ENCODE data around the gene CORO1C. TPM values are rescaled to one million over a fixed set of nuclear protein-coding genes. Genes with fewer than 3 reads are reported as not detected.
A peak's percentile ranks its signal among the peaks of the same experiment; 100 is the strongest.

Gene CORO1C
- total RNA-seq, 1 donor from 2014 or later: 269 TPM

DNA sequence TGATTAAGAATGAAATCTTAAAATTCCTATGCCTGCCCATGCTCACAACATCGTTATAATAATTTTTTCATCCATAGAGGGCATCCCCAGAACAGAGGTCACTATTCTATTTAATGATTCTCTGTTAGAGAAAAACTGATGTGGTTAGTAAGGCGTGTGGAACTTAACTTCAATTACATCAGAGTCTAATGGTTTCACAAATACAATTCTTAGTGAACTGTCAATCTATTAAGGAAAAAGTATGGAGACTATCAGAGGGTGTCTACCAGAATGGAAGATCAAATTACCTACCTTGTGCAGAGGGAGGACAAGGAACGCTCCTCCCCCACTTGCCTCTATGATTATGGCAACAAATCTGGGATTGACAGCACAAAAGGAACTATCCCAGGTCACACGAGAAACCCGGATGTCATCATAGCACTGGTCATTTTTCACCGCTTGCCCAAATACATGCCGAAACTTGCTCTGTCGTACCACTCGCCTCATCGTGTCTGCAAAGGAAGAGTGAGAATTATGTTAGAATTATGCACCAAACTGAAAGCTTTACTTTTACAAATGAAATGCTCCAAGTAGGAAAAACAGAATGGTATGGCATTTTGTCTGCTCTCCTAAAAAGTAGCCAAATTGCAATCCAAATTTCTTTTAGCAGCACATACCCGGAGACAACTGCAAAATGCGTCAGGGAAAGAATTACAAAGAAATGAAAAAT is 30.3 kb downstream of the CORO1C start:
- DNase-seq (ENCODE audit: low spot score): no peak

DNA sequence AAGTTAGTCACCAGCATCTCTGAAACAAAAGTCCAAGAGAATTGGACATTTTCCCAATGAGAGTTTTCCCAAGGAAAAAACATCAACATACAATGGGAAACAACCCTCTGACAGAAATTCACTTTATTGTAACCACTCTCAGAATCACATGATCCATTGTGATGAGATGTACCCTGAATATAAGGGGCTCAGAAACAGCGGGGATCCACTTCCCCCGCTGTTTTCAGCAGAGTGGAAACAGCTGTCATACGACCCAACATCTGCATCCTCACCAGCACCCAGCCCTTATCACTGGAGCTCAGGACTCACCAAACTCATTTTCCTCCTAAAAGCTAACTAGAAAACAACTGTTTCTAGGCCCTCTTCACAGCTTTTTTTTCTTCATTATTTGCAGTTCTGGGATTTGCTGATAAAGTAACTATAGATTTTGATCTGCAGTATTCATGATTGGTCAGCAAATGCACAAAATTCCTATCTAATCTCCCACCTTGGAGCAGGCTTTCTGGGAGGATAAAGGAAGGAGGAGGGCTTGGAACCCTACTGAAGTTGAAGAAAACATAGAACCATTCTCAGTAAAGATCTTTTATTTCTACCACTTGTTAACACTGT is 31.3 kb downstream of the CORO1C start:
- DNase-seq (ENCODE audit: low spot score): no peak

DNA sequence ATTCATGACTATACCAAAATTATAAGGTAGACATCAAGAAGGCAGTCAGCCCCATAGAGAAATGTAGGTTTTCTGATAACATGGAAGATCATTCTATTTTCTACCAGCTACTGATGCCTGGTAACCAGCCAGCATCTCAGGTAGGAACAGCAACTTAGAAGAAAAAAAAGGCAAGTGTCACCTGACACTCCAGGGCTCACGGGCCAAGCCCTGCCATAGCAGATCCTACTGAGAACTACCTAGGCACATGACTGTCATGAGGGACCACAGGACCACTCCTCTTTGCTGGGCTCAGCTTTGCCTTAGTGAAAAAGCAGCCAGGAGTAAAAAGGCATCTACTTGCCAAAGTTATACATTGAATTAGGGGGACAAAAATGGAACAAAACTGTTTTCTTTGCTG is 33.4 kb downstream of the CORO1C start:
- no peak for DNase-seq (ENCODE audit: low spot score)

DNA sequence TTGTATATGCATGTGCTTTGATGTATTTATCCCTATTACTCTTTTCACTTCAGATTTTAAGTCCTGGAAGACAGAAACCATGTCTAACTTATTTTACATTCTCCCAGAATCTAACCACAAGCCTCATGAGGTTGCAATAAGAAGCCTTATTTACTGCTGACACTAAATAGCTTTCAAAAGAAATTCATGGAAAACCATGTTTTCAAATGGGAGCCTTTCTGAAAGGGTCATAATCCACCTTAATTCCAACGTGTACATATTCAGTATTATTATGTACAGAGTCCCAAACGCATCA is 34.4 kb downstream of the CORO1C start:
- DNase-seq (ENCODE audit: low spot score): no peak

DNA sequence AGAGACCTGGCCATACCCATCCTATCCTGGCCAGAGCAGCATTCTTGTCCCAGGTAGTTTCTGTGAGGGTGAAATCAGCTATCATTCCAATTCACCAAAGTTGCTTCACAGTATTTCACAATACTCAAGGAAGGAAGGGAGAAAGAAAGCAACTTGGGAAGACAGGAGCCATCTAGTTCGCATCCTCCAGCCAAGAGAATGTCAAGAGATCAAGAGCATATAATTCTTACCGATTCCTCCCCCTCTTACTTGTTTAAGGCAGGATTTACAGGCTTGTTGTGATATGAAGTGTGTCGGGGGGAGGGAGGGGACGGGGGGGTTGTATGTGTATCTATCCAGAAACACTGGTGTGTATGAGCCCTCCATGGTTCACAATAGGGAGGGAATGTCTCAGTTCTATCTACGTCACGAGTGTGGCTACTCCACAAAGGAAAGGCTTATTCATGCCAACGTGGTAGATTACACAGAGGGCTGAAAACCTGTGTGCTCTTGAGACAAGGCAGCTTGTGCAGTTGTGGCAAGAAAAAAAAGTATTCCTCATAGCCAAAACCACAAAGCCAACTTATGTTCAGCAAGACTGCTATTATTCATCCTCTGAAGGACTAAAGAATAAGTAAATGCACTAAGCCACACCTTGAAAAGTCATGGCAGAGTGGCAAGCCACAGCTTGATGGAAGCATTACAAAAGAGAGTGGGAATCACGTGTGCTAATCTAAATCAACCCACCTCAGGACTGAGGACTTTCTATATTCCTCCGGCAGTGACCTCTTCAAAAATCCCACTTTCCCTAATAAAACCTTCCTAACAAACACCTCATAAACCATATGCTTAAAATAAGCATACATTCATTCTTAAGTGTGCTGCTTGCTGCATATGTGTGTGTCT is 35.0 kb downstream of the CORO1C start:
- peak; percentile 92 for DNase-seq (ENCODE audit: low spot score)

DNA sequence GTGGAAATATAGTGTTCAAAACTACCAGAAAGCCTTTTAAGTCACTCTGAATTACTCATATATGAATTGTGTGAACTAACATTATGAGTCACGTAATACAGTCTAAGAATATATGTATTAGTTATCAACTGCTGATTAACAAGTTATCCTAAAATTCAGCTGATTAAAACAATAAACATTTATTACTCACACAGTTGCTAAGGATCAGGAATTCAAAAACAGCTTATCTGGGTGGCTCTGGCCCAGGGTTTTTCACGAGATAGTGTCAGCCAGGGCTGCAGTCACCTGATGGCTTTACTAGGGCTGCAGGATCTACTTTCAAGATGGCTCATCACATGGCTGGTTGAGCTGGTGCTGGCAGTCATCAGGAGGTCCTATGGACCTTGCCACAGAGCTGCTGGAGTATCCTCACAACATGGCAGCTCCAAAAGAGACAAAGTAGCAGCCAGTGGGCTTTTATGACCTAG is 36.5 kb downstream of the CORO1C start:
- no peak for DNase-seq (ENCODE audit: low spot score)

DNA sequence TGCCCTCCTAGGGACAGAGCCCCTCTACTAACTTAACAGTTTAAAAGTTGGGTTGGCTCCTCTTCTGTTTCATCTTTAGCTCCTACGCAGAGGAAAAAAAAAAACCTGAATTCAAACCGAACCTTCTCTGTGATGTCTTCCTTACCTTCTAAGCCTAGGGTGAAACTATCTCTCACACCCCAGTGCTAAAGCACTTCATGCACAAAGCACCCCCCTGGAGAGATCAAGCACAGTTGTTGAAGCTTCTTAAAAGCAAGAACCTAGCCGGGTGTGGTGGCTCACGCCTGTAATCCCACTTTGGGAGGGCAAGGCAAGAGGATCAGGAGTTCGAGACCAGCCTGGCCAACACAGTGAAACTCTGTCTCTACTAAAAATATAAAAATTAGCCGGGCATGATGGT is 37.6 kb downstream of the CORO1C start:
- DNase-seq (ENCODE audit: low spot score): no peak

DNA sequence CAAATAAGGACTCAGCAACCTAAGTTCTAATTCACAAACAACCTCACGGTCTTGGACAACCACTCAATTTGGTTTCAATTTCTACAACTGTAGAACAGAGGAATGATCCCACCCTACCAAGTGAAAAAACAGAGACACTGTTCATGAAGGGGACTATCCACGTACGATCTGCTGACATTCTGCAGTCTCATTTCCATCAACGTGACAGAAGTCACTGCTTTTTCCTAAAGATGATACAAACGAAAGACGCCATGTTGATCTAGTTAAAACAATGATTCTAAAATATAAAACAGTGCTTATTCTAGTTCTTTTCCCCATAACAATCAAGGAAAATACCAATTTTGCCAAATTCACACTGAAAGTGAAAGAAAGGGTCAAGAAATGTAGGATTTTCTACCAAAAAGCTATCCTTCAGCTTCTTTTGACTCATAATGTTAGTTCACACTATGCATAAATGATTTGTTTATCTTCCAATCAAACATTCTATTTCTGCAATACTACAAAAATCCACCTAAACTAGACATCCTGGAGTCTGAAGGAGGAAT is 38.1 kb downstream of the CORO1C start:
- no peak for DNase-seq (ENCODE audit: low spot score)

DNA sequence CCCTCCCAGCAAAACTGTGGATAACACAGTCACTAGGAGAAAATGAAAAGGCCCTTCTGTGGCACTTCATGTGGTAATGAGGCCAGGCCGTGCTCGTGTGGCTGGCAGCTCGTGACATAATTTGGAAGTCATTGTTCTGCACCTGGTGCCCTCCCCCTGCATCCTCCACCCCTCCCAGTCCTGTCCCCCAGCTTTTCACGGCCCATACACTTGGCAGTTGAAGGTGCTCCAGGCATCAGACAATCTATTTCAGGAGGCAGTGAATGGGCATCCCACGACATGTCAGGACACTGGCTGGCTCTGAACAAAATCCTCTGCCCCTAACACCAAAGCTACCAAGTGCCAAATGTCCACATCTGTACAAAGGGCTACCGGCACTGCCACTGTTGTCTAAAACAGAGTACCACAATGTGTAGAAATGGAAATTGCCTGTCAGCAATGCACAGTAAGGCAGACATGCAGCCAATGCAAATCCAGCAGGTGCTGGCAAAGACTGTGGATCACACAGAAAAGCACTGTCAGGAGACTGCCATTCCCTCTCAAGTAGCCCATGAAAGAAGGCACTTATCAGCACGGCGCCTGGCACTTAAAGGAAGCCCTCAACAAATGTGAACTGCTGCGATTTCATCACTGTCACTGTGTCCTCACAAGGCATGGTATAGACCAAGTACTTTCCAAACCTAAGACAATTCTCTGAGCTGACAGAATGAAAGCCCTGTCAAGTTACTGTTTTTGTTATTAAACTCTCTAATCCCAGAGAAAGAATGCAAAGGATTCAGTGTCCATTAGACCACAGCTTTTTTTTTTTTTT is 39.1 kb downstream of the CORO1C start:
- no peak for DNase-seq (ENCODE audit: low spot score)

DNA sequence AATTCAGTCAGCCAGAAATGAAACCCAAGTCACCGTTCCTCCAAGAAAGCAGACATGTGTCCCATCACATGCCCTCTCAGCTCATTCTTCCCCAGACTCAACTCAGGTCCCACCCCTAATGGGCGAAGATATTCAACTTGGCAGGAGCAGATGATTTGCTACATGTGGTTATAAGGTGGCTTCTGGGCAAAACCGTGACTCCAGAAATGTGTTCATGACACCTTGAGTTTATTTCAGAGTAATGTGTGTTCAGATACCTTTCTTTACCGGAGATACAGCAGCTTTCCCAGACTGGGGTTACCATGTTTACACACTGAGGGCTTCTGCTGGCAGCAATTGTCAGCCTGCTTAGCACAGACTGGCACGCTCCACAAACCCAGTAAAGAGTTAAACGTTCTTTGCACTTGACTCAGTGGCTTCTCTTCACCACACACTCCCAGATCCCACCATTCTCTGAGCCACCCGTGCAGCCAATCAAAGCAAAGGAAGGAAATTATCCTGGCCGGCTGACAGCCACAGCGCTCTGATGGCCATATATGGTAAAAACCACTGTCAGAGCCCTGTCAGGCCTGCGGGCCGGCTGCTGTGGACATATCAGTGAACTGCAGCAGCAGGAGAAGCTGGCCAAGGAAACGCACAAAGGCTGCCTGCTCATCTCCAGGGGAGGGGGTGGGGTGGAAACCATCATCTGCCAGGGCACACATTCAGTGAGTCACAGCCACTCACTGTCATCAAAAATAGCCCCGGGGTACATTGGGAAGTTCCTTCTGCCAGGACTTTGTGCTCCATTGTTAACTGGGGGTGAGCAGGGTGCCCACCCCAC is 39.9 kb downstream of the CORO1C start:
- peak; percentile 99 for DNase-seq (ENCODE audit: low spot score)

DNA sequence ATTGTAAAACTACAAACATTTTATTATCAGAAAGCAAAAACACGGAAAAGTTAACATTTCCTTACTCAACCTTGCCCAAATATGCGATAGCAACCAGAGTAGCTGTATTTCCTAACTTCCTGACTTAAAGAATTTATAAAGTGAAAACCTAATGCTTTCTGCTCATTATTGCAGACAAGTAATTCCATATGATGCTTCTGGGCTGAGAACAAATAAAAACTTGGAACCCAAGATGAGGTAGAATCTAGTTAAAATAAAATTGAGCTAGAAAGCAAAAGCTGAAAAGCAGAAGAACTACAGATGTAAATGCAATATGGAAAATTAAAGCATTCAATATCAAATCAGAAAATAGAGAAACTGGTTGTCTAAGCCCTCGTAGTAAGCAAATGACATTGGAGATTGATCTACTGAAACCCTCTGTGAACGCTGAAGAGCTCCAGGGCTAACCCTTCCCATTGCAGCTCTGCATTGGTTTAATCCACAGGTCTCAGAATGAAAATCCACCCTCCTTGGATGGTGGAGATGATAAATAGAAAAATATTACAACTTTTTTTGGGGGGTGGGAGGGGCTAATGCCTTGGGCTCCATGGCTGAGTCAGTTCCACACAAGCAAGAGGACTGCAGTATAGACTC is 40.7 kb downstream of the CORO1C start:
- peak; percentile 78 for DNase-seq (ENCODE audit: low spot score)

DNA sequence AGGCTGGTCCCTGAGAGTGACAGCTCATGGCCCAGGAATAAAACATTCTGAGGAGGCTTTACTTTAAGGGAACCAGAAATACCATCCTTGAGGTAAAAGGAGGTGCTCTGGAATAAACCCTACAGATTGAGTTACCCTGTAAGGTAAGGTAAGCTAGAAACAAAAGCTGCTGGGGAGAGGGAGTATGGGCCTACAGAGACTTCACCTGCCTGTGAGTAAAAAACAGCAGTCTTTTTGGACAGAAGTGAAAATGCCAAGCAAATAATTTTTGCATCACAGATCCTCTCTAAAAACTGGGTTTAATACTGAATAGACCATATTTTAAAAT is 41.2 kb downstream of the CORO1C start:
- no peak for DNase-seq (ENCODE audit: low spot score)

DNA sequence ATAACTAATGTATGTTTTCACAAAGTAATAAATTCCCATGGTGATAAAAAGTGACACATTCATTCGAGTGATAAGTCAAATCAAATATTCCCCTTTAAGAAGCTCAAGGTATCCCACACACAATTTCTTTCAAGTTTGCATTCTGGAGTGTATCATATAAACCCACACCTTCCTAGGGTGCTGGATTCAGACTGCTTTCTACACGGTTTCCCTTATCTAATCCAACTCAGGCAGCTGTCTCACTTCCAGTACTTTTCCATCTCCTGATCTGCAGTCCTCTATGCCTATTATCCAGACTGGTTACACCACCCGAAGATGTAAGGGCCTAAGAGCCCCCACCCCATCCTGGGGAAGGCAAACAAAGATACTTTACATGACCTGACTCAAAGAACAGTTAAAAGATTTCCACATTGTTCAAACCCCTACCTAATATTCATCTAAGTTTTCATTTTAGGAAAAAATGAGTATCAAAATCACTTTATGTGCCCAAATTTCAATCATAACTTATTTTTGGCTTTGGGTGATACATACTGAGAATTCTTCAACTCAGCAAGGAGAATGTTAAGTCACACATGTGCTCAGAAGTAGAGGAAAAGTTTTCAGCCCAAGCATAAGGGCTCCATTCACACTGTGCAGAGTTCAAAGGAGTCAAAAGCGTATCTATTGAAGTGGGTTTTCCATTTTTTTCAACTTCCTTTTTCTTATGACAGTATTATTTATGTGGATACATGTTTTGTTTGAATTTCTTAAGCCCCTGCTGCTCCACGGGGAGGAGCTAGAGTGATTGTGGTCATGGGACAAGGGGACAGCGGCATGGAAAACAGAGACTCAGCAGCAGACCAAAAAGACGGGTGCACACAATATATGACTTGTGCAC is 41.8 kb downstream of the CORO1C start:
- DNase-seq (ENCODE audit: low spot score): peak; percentile 75

DNA sequence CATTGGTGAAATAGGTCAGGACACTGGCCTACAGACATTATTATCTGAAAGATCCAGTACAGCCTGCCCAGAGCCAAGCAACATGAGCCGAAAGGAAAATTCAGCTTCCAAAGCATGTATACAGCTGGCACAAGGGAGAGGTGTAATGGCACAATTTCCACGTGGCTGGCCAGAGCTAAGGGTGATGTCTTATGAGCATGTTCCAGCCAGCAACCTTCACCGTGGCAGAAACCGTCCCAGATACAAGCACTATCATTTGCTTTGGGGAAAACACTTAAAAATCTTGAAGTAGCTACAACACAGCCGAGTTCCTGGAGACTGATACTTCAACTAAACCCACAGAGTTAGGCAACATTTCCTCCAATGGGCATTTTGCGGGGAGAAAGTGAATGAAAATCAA is 44.5 kb downstream of the CORO1C start:
- DNase-seq (ENCODE audit: low spot score): no peak

DNA sequence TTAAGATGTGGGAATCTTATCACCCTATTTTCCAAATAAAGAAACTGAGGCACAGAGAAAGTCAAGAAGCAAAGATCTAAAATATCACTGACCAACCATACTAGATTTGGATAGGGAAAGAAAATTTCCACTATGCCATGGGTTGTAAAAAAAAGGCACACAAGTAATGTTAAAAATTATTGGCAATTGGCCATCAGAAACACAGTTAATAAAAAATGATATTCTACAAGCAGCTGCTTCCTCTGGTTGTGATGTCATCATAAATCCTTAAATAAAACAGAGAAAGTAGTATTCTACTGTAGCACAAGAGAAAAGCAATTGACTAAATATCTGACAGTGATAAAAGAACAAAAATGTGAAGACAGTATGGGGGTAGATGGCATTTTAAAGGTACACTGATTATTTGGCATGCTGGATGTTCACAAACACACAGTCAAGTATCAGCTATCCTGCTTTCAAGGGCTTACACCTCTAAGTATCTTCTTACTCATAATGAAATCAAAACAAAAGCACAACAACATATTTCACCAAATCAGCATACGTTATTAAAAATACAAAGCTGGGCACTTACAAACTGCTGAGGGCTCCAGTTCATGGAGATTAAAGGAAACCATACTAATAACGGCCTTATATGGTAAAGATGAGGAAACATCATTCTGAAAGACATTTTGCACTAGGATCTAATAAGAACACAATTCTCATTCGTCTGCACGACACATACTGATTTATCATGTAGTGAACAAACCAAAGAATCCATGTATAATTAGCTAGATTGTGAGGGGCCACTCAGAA is 45.7 kb downstream of the CORO1C start:
- peak; percentile 66 for DNase-seq (ENCODE audit: low spot score)

DNA sequence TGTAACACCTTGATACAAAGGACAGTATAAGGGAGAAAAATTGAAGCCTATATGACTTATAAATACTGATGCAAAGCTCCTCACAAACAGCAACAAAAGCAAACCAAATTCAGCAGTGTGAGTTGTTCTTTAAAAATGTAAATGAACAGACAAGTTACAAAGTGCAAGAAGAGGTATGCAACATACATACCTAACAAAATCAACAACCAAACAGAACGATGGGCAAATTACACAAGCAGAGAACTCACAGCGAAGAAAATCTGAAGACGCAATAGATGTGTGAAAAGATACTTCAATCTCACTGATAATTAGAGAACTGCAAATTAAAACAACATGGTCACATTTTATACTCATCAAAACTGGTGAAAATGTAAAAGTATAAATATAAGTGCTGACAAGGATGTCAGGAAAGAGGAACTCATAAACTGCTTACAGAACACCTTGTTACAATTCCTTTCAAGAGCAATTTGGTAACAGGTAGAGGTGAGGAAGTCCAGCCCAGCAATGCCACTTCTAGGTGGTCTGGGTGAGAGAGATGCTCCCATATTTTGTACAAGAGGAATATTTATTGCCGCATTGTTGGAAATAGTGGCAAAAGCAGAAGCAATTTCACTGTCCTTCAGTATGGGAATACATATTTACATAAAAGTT is 47.3 kb downstream of the CORO1C start:
- DNase-seq (ENCODE audit: low spot score): no peak

DNA sequence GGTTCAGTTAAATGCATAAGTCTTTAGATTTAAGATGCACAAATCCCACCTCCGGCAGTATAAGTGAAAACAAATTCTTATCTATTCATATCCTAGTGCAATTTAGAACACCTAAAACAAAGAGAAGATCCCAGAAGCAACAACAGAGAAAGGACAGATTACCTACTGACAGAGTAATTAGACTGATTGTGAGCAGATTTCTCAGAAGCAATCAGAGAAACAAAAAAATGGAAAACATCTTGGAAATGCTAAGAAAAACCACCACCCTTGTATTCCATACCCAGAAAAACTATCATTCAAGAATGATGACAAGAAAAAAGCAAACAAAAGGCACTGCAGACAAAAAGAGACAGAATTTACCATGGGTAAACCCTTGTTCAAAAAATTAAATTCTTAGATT is 50.0 kb downstream of the CORO1C start:
- no peak for DNase-seq (ENCODE audit: low spot score)

DNA sequence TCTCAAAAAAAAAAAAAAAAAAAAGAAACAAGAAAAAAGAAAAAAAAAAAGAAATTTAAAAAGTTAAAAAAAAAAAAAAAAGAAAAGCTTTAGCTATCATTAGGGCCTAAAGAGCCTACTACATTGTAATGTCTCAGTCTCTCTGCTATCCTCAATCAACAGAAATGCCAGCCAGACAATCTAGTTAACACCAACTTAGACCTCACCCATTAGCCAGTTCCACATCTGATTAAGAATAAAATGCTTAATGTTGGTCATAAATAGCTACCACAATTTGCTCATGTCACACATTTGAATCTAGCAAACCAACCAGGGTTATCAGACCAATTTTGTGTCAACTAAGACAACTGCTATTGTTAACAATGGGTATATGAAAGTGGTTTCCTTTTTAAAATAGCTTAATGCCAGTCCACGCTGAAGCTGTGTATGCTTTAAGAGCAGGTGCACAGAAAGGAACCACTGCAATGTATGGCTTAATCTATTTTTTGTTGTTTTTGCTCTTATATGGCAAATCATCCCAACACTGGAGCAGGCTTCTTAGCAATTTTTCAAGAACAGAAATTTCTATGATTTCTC is 52.1 kb downstream of the CORO1C start:
- no peak for DNase-seq (ENCODE audit: low spot score)

Measured in umbilical cord (tissue), 2 donors.